Retinal pigment epithelial cell (primary cell): Measurements from ENCODE around the gene ACSL3.
"Not testable (repeated sequence)": the region's sequence is repeated elsewhere in the genome, so short reads cannot be mapped to it uniquely, and the experiment has no call there.

ENCODE experiments used
- DNase-seq: peaks from one replicate; pipeline ENCODE4 v3.0.0-alpha.2; 2010; ENCODE audit warnings: low read depth
- H3K4me3 ChIP-seq: 2 replicates; pipeline ENCODE4 v1.5.1; 2011; ENCODE audit warnings: mild to moderate bottlenecking, low read length, control low read depth, moderate library complexity
- CTCF ChIP-seq: conservative IDR thresholded peaks from 2 replicates; pipeline ENCODE4 v1.5.1; 2011; ENCODE audit warnings: low read depth, low read length, control low read depth, inconsistent platforms

ACSL3 gene

GRCh38 chr2:222989431-222989830, 128.6 kb downstream of the ACSL3 start:
- no peak for TF ChIP-seq CTCF
- no peak overlapping the region for H3K4me3 ChIP-seq
- no peak for DNase-seq

- DNase-seq, H3K4me3 ChIP-seq: not testable (repeated sequence)
Observed at GRCh38 chr2:222990206-222990605, 129.4 kb downstream of the ACSL3 start.

GRCh38 chr2:222992137-222992536, 131.3 kb downstream of the ACSL3 start:
- no peak overlapping the region for H3K4me3 ChIP-seq
- TF ChIP-seq CTCF, result no peak
- DNase-seq, result no peak
